Upper lobe of right lung (tissue), 1 donor: ENCODE measurements around the gene ZBED1. TPM values are rescaled to one million over a fixed set of nuclear protein-coding genes. Genes with fewer than 3 reads are reported as not detected.

Experiments
- ATAC-seq: fragments of 200-7000 bp; cut with Tn5 transposase; one replicate; pipeline ENCODE4 v1.9.1; 2020; ENCODE audit warnings: mild to moderate bottlenecking, moderate library complexity
- DNase-seq: peaks from one replicate; pipeline ENCODE4 v3.0.0-alpha.2; 2020
- H3K27ac ChIP-seq: fragments of 200-600 bp; one replicate; pipeline ENCODE4 v1.8.0; 2022
- H3K27me3 ChIP-seq: fragments of 200-600 bp; one replicate; pipeline ENCODE4 v1.8.0; 2022; ENCODE audit warnings: mild to moderate bottlenecking
- H3K36me3 ChIP-seq: fragments of 200-600 bp; one replicate; pipeline ENCODE4 v1.8.0; 2022
- H3K4me1 ChIP-seq: fragments of 200-600 bp; one replicate; pipeline ENCODE4 v1.8.0; 2022
- H3K4me3 ChIP-seq: fragments of 200-600 bp; one replicate; pipeline ENCODE4 v1.8.0; 2022; ENCODE audit warnings: mild to moderate bottlenecking
- H3K9me3 ChIP-seq: fragments of 200-600 bp; one replicate; pipeline ENCODE4 v1.8.0; 2022
- CTCF ChIP-seq: fragments of 200-600 bp; IDR thresholded peaks from one replicate; pipeline ENCODE4 v1.8.0; 2022; ENCODE audit warnings: antibody characterized with exemption
- intact Hi-C: fragments of 100-400 bp; cut with DNase I; formaldehyde crosslinking; loops from one replicate; pipeline ENCODE4 v1.11.0; 2022
- total RNA-seq: library from RNA; stranded (reverse); fragmentation: NEBNext Ultra II Directional; extraction: Animal tissue kit (Norgen Biotek cat#: 25700); gene quantifications from one replicate; pipeline ENCODE4 v1.2.1, GENCODE V29; 2021
- donor health status: DM: no; HTN: yes; CAD: no; lungs with severe emphysema.

ZBED1 gene
- total RNA-seq, 1 donor from 2014 or later: 40.0 TPM

- ATAC-seq (peak; percentile 22), DNase-seq (peak; percentile 13)
- intact Hi-C loops: no loop called here
- Histone ChIP-seq H3K9me3 (no peaks in the 10 kb centered on the region), H3K27ac (no peak overlapping the region), H3K4me3 (no peak overlapping the region), H3K27me3 (no peaks in the 10 kb centered on the region), H3K4me1 (no peaks in the 10 kb centered on the region), H3K36me3 (no peaks in the 10 kb centered on the region)
- no peak for TF ChIP-seq CTCF
Observed at GRCh38 chrX:2445662-2446623, 54.8 kb downstream of the ZBED1 start.

GRCh38 chrX:2442694-2443093, 58.1 kb downstream of the ZBED1 start:
- no peak overlapping the region for H3K27ac ChIP-seq
- no peak for TF ChIP-seq CTCF
- no peak overlapping the region for H3K4me3 ChIP-seq
- H3K9me3 ChIP-seq: no peaks in the 10 kb centered on the region
- DNase-seq (no peak), ATAC-seq (no peak)
- no peaks in the 10 kb centered on the region for H3K36me3 ChIP-seq
- intact Hi-C loops: no loop called here
- no peaks in the 10 kb centered on the region for H3K27me3 ChIP-seq
- H3K4me1 ChIP-seq: no peaks in the 10 kb centered on the region

GRCh38 chrX:2441466-2441865, 59.3 kb downstream of the ZBED1 start:
- Histone ChIP-seq H3K4me3 (no peak overlapping the region), H3K27ac (no peak overlapping the region), H3K4me1 (no peaks in the 10 kb centered on the region), H3K36me3 (no peaks in the 10 kb centered on the region), H3K9me3 (no peaks in the 10 kb centered on the region), H3K27me3 (no peaks in the 10 kb centered on the region)
- intact Hi-C loops: no loop called here
- no peak for ATAC-seq
- no peak for TF ChIP-seq CTCF
- DNase-seq: peak; percentile 10

GRCh38 chrX:2439613-2440012, 61.2 kb downstream of the ZBED1 start:
- Histone ChIP-seq H3K4me3 (no peak overlapping the region), H3K9me3 (no peaks in the 10 kb centered on the region), H3K27ac (no peak overlapping the region), H3K36me3 (no peaks in the 10 kb centered on the region), H3K4me1 (no peaks in the 10 kb centered on the region), H3K27me3 (no peaks in the 10 kb centered on the region)
- intact Hi-C loops: no loop called here
- ATAC-seq (no peak), DNase-seq (no peak)
- no peak for TF ChIP-seq CTCF

Other genes with a start within 250 kb of the ZBED1 start
- gene DHRSX, start within 50 bp of the ZBED1 start, total RNA-seq: 34.8 TPM
- 242 TPM for gene CD99, start 190.3 kb upstream of the ZBED1 start, total RNA-seq